SK-N-SH (cell line): Measurements from ENCODE around the gene TACC2. TPM values are rescaled to one million over a fixed set of nuclear protein-coding genes. Genes with fewer than 3 reads are reported as not detected.

ENCODE experiments used
- CTCF ChIA-PET: fragments of 300-600, 350-600 bp; formaldehyde crosslinking; extraction: SDS; loops from one replicate; lab custom pipeline; 2021; lab: Yijun Ruan, JAX
- POLR2A ChIA-PET: fragments of 350-600 bp; sonication (Branson Sonifier 250); formaldehyde crosslinking; extraction: SDS; loops from one replicate; lab custom pipeline; 2020; ENCODE audit warnings: antibody characterized with exemption, inconsistent platforms; lab: Yijun Ruan, JAX
- DNase-seq: peaks from one replicate; pipeline ENCODE4 v3.0.0; 2012
- H2AFZ ChIP-seq: fragments of 200-600 bp; sonication (generic); 2 replicates; pipeline ENCODE4 v1.8.1; 2016; ENCODE audit warnings: antibody characterized with exemption, mild to moderate bottlenecking, low read depth
- H3F3A ChIP-seq: fragments of 200-600 bp; sonication (generic); replicated peaks from 2 replicates; pipeline ENCODE3; 2016; ENCODE audit warnings: antibody characterized with exemption, mild to moderate bottlenecking; ENCODE audit not compliant: insufficient read depth
- H3K27ac ChIP-seq, 2 experiments: fragments of 200-500 bp in 1 of 2; fragments of 200-600 bp in 1 of 2; sonication (Bioruptor generic) in 1 of 2; sonication (generic), shearing (Covaris generic) in 1 of 2; 2 replicates each; pipeline versions ENCODE4 v1.5.1 to v1.6.1; 2014 to 2016; ENCODE audit warnings: low read depth in 2 of 2, inconsistent platforms in 1 of 2, low read length in 1 of 2, mild to moderate bottlenecking in 1 of 2, mixed read lengths in 1 of 2
- H3K27me3 ChIP-seq: fragments of 200-600 bp; sonication (generic), shearing (Covaris generic); 2 replicates; pipeline ENCODE4 v1.6.1; 2016; ENCODE audit warnings: mixed run types; ENCODE audit not compliant: insufficient read depth
- H3K36me3 ChIP-seq, 2 experiments: fragments of 200-500 bp in 1 of 2; fragments of 200-600 bp in 1 of 2; sonication (Bioruptor generic) in 1 of 2; sonication (generic) in 1 of 2; replicated peaks in 1 of 2; 2 replicates each; pipeline versions ENCODE3 to v1.5.1; 2014 to 2016; ENCODE audit warnings: low read length in 1 of 2, mild to moderate bottlenecking in 1 of 2; ENCODE audit not compliant: insufficient read depth in 2 of 2, control insufficient read depth in 1 of 2
- H3K4me1 ChIP-seq, 2 experiments: fragments of 200-500 bp in 1 of 2; fragments of 200-600 bp in 1 of 2; sonication (Bioruptor generic) in 1 of 2; sonication (generic), shearing (Covaris generic) in 1 of 2; 2 replicates each; pipeline versions ENCODE4 v1.5.1 to v1.6.1; 2014 to 2016; ENCODE audit warnings: low read depth in 1 of 2, low read length in 1 of 2, mixed run types in 1 of 2; ENCODE audit not compliant: insufficient read depth in 2 of 2, control insufficient read depth in 1 of 2
- H3K4me2 ChIP-seq: fragments of 200-600 bp; sonication (generic), shearing (Covaris generic); 2 replicates; pipeline ENCODE4 v1.6.1; 2017; ENCODE audit warnings: mixed run types
- H3K4me3 ChIP-seq, 2 experiments: fragments of 200-500 bp in 1 of 2; fragments of 200-600 bp in 1 of 2; sonication (Bioruptor generic) in 1 of 2; sonication (generic), shearing (Covaris generic) in 1 of 2; 2 replicates each; pipeline versions ENCODE4 v1.5.1 to v1.8.1; 2014 to 2016; ENCODE audit warnings: low read depth in 2 of 2, inconsistent platforms in 1 of 2, low read length in 1 of 2, mild to moderate bottlenecking in 1 of 2, mixed read lengths in 1 of 2, moderate library complexity in 1 of 2
- H3K79me2 ChIP-seq: fragments of 200-600 bp; sonication (generic); 2 replicates; pipeline ENCODE4 v1.8.1; 2017; ENCODE audit warnings: mild to moderate bottlenecking; ENCODE audit not compliant: insufficient read depth
- H3K9ac ChIP-seq: fragments of 200-600 bp; sonication (generic); 2 replicates; pipeline ENCODE4 v1.6.1; 2017; ENCODE audit warnings: mixed run types
- H3K9me2 ChIP-seq: fragments of 200-600 bp; sonication (generic); 2 replicates; pipeline ENCODE4 v1.6.1; 2017; ENCODE audit warnings: mixed run types
- H3K9me3 ChIP-seq: fragments of 200-600 bp; sonication (generic); 2 replicates; pipeline ENCODE4 v1.6.1; 2017; ENCODE audit warnings: mixed run types, mild to moderate bottlenecking, moderate library complexity
- H4K20me1 ChIP-seq: fragments of 200-600 bp; sonication (generic); 2 replicates; pipeline ENCODE4 v1.6.1; 2017; ENCODE audit warnings: mild to moderate bottlenecking, mixed run types; ENCODE audit not compliant: insufficient read depth
- CHD2 ChIP-seq: fragments of 150-350 bp; IDR thresholded peaks from 2 replicates; pipeline ENCODE4 v1.6.1; 2018; ENCODE audit warnings: low read length; ENCODE audit not compliant: partially characterized antibody
- CTCF ChIP-seq: fragments of 200-600 bp; sonication (generic); IDR thresholded peaks from 2 replicates; pipeline ENCODE4 v1.6.1; 2017; ENCODE audit warnings: antibody characterized with exemption, mild to moderate bottlenecking, moderate library complexity
- EZH2phosphoT487 ChIP-seq: fragments of 200-600 bp; sonication (generic); IDR thresholded peaks from 2 replicates; pipeline ENCODE4 v1.6.1; 2017; ENCODE audit warnings: low read depth, mixed run types, mild to moderate bottlenecking, antibody characterized with exemption, moderate library complexity, borderline replicate concordance
- FOXJ3 ChIP-seq: sonication (generic); formaldehyde crosslinking; IDR thresholded peaks from 2 replicates; pipeline ENCODE4 v1.5.1; 2020; ENCODE audit warnings: mild to moderate bottlenecking, missing genetic modification reagents
- FOXM1 ChIP-seq: IDR thresholded peaks from 2 replicates; pipeline ENCODE4 v1.4.0; 2012; ENCODE audit warnings: low read depth, mild to moderate bottlenecking
- GABPA ChIP-seq: IDR thresholded peaks from 2 replicates; pipeline ENCODE4 v1.4.0; 2012; ENCODE audit warnings: low read depth, mild to moderate bottlenecking
- JUND ChIP-seq: IDR thresholded peaks from 2 replicates; pipeline ENCODE4 v1.4.0; 2012
- MAX ChIP-seq: IDR thresholded peaks from 2 replicates; pipeline ENCODE4 v1.4.0; 2012; ENCODE audit warnings: low read depth
- MEF2A ChIP-seq: IDR thresholded peaks from 2 replicates; pipeline ENCODE4 v1.4.0; 2012; ENCODE audit warnings: low read depth, borderline replicate concordance
- MXI1 ChIP-seq: IDR thresholded peaks from 2 replicates; pipeline ENCODE4 v1.6.1; 2012; ENCODE audit warnings: mild to moderate bottlenecking, low read depth, low read length, improper control_type of control experiment
- NRF1 ChIP-seq: IDR thresholded peaks from 2 replicates; pipeline ENCODE4 v1.6.1; 2012; ENCODE audit warnings: low read depth, mild to moderate bottlenecking, low read length
- POLR2AphosphoS5 ChIP-seq: IDR thresholded peaks from 2 replicates; pipeline ENCODE4 v1.6.1; 2012; ENCODE audit warnings: low read depth, low read length
- RAD21 ChIP-seq: IDR thresholded peaks from 2 replicates; pipeline ENCODE4 v1.6.1; 2012; ENCODE audit warnings: mild to moderate bottlenecking, low read length
- RCOR1 ChIP-seq: fragments of 150-350 bp; IDR thresholded peaks from 2 replicates; pipeline ENCODE4 v1.6.1; 2017; ENCODE audit warnings: antibody characterized with exemption, low read length
- SIN3A ChIP-seq: IDR thresholded peaks from 2 replicates; pipeline ENCODE4 v1.6.1; 2012; ENCODE audit warnings: low read depth, mild to moderate bottlenecking, low read length, moderate library complexity, borderline replicate concordance
- SMC3 ChIP-seq: IDR thresholded peaks from 2 replicates; pipeline ENCODE4 v1.6.1; 2012; ENCODE audit warnings: low read depth, low read length, improper control_type of control experiment
- TCF12 ChIP-seq: IDR thresholded peaks from 2 replicates; pipeline ENCODE4 v1.4.0; 2012
- TEAD4 ChIP-seq: IDR thresholded peaks from 2 replicates; pipeline ENCODE4 v1.4.0; 2012; ENCODE audit warnings: mild to moderate bottlenecking, borderline replicate concordance; ENCODE audit not compliant: insufficient read depth
- USF2 ChIP-seq: fragments of 150-350 bp; IDR thresholded peaks from 2 replicates; pipeline ENCODE4 v1.6.1; 2017; ENCODE audit warnings: antibody characterized with exemption, low read length, low read depth, borderline replicate concordance
- YY1 ChIP-seq: IDR thresholded peaks from 2 replicates; pipeline ENCODE4 v1.4.0; 2012; ENCODE audit warnings: low read depth, mild to moderate bottlenecking
- ZBTB33 ChIP-seq: IDR thresholded peaks from 2 replicates; pipeline ENCODE4 v1.4.0; 2012; ENCODE audit warnings: low read depth, borderline replicate concordance
- WGBS: methylation state at CpG from one replicate; pipeline ENCODE4 v1.1.6; 2017; ENCODE audit warnings: low lambda C conversion rate; 5-methylcytosine and 5-hydroxymethylcytosine counted together
- polyA plus RNA-seq, 3 experiments: library from polyadenylated mRNA; depleted of rRNA; stranded (reverse); fragments of >200 nt; gene quantifications; 2 replicates each; pipeline ENCODE4 v1.2.3, GENCODE V29; 2012

Gene TACC2
- polyA plus RNA-seq (2012; rRNA removed): 5.3 and 8.8 TPM in 2 replicates
- polyA plus RNA-seq (2012; cell fraction: cytosol; rRNA removed): 7.0 and 7.9 TPM in 2 replicates
- 25.6 and 29.7 TPM in 2 replicates for polyA plus RNA-seq (2012; cell fraction: nucleus; rRNA removed)

DNA sequence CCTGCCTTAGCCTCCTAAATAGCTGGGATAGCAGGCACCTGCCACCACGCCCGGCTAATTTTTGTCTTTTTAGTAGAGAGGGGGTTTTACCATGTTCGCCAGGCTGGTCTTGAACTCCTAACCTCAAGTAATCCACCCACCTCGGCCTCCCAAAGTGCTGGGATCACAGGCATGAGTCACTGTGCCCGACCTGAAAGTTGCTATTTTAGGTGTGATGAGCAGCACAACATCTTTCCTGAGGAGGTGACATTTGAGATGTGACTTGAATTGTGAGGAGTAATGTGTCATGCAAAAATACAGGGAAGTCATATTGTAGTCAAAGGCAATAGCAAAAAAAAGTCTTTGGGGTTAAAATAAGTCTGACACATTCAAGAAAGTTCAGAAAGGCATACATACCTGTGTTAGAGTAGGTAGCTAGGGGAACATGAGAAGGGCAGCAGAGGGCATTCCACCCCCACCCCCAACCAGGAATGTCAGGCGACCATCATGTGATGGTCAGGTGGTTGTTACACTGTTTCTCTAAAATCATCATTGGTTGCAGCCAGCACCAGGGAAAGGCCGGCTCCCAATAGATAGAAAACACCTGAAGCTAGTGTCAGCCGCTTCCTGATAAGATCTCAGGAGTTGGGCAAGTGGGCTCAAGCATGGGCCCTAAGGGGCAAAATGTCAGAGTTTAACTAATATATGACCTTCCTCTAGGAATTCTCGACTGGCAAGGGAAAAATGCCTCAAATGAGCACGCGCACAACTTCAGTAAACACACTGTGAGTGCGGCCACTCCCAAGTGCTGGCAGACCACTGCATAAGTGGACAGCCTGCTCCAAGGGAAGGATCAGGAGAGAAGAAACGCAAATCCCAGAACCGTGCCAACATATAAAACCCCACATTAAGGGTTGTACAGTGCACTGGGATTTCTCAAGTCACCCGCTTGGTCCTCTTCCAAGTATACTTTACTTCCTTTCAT is at the start of gene TACC2:
TSS of gene TACC2 (plus strand) at position 803 of the 964 bp plus-strand sequence. CDS start 32,819 bp downstream, outside the sequence.
- Histone ChIP-seq H3K9ac (no peak within 1 kb of the TSS), H3K36me3 (no peaks in the 10 kb centered on the region), H2AFZ (no peak within 1 kb of the TSS), H4K20me1 (no peaks in the 10 kb centered on the region), H3K4me2 (no peak within 1 kb of the TSS), H3K79me2 (no peaks in the 10 kb centered on the region), H3K9me3 (peaks cover 7% of the 10 kb centered on the region; the same call in 1 of the 2 replicates), H3F3A (no peaks in the 10 kb centered on the region)
- CTCF ChIA-PET: no interaction called here
- 67% methylated on average over 13 of the region's 15 CpGs for WGBS
- TF ChIP-seq NRF1 (no peak), MEF2A (no peak), EZH2phosphoT487 (no peak), MAX (no peak), TEAD4 (no peak), GABPA (no peak)
- TF ChIP-seq, all 33 proteins: peak for 0
- H3K4me3 ChIP-seq: no peak within 1 kb of the TSS
- POLR2A ChIA-PET: no interaction called here
- DNase-seq: no peak
- H3K27ac ChIP-seq: no peak within 1 kb of the TSS
- H3K9me2 ChIP-seq: no peaks in the 10 kb centered on the region
- no peaks in the 10 kb centered on the region for H3K27me3 ChIP-seq
- no peaks in the 10 kb centered on the region for H3K4me1 ChIP-seq

- Histone ChIP-seq H3K9me2 (no peaks in the 10 kb centered on the region), H3K4me2 (no peak overlapping the region)
- POLR2A ChIA-PET: no interaction called here
- no peak for TF ChIP-seq RAD21
- TF ChIP-seq SIN3A: no peak
- TF ChIP-seq MXI1: no peak
- no peak for TF ChIP-seq FOXM1
- TF ChIP-seq YY1: no peak
- no peak for TF ChIP-seq MAX
- TF ChIP-seq POLR2AphosphoS5: no peak
- TF ChIP-seq TEAD4: no peak
- TF ChIP-seq FOXJ3: no peak
- TF ChIP-seq USF2: no peak
- no peak for TF ChIP-seq JUND
- no peak for TF ChIP-seq CTCF
- TF ChIP-seq ZBTB33: no peak
- no peak for TF ChIP-seq RCOR1
- TF ChIP-seq SMC3: no peak
- TF ChIP-seq TCF12: no peak
- TF ChIP-seq GABPA: no peak
- no peak for TF ChIP-seq CHD2
These were observed 47.4 kb upstream of the TACC2 start for GRCh38 chr10:121941532-121941931.

More at GRCh38 chr10:121941532-121941931, 47.4 kb upstream of the TACC2 start:
- Histone ChIP-seq H2AFZ (no peak overlapping the region), H3K4me1 (0 out of 4 replicates have a peak, but pooled peaks cover 0 to 8% of the 10 kb centered on the region in 2 experiments), H3K27me3 (no peaks in the 10 kb centered on the region), H3K4me3 (no peak overlapping the region), H3K36me3 (no peaks in the 10 kb centered on the region), H3K79me2 (no peaks in the 10 kb centered on the region), H3K9ac (no peak overlapping the region), H4K20me1 (no peaks in the 10 kb centered on the region), H3F3A (peaks cover 17% of the 10 kb centered on the region), H3K27ac (no peak overlapping the region), H3K9me3 (no peaks in the 10 kb centered on the region)
- CTCF ChIA-PET: no interaction called here
- DNase-seq: no peak
- 72% methylated on average over 3 of the region's 3 CpGs for WGBS
